Activated CD4-positive, alpha-beta T cell treated with anti-CD3 and anti-CD28 coated beads, Interleukin-10, Interleukin-2, amounts not matched to agents 100 ng/mL and 50 ng/mL, durations not matched to agents 16 hours and 8 hours (primary cell): ENCODE data around the gene MFSD6L.
A peak's percentile ranks its signal among the peaks of the same experiment; 100 is the strongest.

Experiments used
- DNase-seq: peaks from one replicate; pipeline ENCODE4 v3.0.0-alpha.2; 2020

MFSD6L gene

DNA sequence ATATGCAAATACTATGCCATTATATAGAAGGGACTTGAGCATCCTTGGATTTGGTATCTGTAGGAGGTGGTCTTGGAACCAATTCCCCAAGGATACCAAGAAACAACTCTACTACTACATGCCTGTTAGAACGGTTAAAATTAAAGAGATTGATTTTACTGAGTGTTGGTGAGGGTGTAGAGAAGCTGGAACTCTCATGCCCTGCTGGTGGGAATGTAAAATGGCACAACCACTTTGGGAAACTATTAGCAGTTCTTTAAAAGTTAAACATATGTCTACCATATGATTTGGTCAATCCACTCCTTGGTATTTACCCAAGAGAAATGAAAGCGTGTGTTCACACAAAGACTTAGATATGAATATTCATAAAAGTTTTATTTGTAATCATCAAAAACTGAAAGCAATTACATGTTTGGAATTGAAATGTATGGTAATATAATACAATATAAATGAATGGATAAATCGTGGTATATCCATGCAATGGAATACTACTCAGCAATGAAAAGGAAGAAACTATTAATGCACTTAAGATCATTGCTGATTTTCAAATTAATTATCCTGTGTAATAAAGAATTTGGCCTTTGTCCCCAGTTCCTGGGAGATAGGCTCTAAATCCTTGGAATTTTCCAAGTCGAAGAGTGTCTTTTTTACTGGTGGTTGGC lies 7.8 kb downstream of the MFSD6L start:
- DNase-seq: no peak

DNA sequence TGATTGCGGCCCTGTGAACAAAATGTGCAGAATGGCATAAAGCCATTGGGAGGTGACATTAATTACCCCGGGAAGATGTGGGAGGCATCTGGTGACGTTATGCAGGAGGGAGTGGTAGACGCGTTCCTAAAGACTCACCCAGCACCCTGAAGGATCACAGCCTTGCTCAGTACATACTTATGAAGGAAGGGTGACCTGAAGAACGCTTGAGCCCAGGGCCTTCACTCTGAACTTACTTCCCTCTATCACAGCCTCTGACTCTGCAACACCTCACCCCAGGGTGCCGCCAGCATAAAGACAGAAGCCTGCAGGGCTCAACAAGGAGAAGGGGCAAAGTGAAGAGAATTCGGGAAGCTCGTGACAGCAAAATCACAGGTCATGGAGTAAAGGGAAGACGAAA lies 9.4 kb downstream of the MFSD6L start:
- DNase-seq: no peak

DNA sequence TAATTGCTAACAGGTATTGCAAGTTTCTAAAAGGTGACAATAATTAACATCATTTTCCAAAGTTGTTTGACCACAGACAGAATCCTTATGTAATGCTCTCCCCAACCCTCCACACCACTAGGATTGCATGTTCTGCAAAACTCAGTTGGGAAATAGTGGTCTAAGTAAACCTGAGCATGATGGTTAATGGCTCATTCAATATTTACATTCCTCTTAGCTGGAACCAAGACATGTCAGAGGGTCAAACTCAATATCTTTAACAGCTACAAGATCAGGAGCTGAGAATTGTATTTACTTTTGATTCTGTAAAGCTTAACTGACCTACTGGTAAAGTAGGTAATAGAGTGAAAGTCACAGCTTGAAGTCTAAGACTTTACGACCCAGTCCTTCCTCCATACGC lies 10.2 kb downstream of the MFSD6L start:
- DNase-seq: no peak

DNA sequence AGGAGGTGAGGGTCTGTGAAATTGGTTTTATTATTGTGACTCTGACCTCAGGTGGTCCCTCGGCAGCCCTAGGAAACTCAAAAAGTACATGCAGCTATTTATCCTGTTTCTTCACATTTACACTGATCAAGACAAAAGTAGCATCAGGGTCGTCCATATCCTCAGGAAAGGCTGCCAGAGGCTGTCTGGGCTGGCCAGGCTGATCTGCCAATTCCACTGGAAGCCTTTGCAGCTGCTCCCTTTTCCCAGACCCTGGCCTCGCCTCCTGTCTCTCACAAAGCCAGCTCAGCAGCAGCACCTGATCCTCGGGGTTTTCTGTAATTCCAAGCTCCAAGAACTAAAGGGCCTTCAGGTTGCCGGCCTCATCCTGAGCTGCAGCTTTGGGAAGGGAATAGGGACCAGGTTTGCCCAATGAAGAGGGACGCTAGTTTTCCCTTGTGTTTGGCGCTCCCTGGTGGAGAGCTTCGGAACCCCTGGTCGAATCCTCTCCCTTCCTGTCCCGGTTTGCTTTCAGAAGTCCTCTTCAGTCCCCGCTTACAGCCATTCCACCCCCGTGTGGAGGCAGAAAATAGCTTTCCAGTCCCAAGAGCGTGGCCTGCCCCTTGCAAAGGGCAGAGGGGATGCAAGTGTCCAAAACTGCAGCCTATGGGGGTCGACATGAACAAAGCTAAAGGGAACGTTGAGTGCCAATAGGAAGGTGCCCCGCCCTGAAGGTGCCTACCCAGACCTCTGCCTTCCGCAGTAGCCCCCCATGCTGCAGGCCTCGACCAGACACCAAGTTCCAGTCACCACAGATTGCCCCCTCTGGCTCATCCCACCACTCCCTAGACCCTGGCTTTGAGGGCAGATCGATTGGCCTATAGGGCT lies 13.4 kb downstream of the MFSD6L start:
- DNase-seq: peak; percentile 57

DNA sequence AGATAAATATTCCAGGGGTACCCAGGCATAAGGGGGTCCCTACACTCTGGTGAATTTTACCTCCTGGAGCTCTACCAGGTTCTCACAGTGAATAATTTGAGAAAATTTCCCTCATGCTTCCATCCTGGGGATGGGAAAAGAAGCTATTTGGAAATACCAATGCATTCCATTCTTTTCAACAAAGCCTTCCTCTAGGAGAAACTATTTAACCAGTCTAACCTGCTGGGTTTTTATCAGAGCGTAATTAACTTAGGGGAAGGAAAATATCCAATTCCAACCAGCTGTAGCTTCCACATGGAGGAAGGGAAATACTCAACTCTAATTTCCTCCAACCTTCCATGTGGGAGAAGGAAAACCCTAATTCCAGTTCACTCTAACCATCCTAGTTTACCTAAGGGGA lies 17.0 kb downstream of the MFSD6L start:
- DNase-seq: no peak

DNA sequence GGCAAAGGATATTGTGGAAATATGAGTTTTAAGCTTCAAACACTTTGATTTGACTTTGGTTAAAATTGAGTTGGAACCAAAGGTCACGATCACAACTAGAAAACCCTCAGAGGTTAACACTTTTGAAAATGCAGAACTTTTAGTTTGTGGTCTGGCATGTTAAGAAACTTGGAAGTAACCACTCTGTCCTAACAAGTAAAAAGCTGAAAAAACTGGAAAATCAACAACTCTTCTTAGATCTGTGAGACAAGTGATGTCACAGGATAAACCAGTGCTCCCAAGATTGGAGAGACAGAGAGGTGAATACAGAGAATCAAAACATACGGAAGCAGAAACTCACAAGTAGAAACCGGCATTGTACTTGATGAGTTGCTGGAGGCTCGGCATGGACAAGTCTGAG lies 17.4 kb downstream of the MFSD6L start:
- no peak for DNase-seq

DNA sequence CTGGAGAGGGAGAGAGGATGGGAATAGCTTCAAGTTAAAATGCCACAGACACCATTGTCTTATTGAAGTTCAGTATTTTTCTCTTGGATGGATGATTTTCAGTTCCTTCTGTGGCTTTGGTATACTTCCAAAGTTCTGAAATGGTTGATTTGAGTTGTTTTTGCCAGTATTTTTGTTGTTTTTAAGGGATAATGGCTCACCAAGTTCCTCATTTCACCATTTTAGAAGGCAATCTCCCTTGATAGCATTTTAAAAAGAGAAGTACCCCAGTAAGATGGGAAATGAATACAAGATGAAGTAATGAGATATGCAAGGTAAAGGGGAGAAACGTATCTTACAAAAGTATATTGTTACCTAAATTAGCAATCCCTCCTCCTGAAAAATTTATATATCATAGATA lies 22.3 kb downstream of the MFSD6L start:
- no peak for DNase-seq

DNA sequence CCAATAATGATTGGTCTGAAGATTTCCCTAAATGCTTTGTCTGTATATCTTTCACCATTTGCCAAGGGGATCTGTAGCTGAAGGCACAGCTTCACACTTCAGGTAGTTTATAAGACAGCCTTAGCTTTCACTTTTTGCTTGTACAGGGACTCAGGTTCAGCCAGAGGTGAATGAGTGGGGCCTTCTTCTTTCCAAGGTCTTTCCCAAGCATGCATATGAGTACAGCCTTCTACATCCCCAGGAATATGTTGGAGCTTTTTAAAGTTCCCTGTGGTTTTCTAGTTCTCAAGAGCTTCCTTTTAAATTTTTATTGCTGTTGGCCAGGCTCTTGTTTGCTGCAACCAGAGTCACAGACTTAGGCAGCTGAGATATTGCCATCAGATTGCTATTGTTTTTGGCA lies 22.9 kb downstream of the MFSD6L start:
- no peak for DNase-seq

DNA sequence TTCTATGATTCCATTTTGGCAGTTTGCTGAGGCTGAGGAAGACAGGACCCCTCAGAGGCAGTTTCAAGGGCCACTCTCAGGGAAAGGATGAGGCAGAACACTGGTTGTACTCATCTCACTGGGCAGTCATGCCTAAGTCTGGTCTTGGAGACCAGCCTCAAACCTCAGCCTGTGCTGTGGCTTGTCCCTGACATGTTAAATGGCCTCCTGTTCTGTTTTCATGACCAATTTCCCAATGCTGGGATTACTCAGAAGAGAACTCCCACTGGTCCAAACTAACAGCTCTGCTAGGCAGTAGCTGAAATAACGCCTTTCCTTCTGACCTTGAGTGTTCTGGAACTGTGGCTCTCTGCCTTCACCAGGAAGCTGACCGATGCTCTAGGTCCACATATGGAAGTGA lies 32.4 kb downstream of the MFSD6L start:
- no peak for DNase-seq

DNA sequence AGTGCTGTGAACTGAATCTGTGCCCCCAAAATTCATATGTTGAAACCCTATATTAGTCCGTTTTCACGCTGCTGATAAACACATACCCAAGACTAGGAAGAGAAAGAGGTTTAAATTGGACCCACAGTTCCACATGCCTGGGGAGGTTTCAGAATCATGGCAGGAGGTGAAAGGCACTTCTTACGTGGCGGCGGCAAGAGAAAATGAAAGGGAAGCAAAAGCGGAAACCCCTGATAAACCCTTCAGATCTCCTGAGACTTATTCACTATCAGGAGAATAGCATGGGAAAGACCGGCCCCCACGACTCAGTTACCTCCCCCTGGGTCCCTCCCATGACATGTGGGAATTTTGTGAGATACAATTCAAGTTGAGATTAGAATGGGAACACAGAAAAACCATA lies 37.2 kb downstream of the MFSD6L start:
- no peak for DNase-seq

DNA sequence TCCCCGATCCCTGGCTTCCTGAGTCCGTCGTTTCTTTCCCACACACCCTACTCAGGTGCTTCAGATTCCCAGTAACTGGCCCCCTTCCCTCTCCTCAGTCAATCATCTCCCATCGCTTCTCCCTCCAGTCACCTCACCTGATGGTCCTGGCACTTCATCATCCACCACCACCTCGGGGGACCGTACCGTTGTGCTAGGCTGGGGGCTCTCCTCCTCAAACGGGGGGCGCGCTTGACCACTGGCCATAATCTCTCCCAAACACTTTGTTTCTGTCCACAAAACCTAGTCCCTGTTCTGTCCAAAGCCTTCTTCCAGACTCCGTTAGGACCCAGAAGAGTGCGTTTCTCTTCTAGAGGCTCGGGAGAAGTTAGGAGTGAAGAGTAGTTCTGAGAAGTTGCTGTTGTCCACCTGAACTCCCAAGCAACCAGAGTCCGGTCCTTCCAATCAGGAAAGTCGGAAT lies 41.0 kb downstream of the MFSD6L start, which contains the start of gene SPDYE4:
Gene SPDYE4, minus strand, starts transcription at position 410 of the 460 bp plus-strand sequence. Its CDS starts 164 bp downstream, at position 246.
- DNase-seq: no peak

DNA sequence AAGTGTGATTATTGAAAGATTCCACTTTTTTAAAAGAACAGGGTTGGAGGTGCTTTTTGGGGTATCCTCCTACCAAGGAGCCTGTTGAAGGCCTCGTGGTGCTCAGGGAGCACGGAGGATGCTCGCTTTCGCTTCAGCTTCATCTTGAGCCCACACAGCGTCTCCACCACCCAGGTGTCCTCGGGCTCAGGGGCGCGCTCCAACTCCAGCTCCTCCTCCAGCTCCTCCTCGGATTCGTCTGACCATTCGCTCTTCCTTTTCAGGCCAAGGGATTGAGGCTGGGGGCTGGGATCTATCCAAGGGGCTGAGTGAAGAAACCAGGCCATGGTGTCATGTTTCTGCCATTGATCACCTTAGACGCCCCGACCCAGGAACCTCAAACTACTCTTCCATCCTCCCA lies 42.0 kb downstream of the MFSD6L start:
- no peak for DNase-seq

DNA sequence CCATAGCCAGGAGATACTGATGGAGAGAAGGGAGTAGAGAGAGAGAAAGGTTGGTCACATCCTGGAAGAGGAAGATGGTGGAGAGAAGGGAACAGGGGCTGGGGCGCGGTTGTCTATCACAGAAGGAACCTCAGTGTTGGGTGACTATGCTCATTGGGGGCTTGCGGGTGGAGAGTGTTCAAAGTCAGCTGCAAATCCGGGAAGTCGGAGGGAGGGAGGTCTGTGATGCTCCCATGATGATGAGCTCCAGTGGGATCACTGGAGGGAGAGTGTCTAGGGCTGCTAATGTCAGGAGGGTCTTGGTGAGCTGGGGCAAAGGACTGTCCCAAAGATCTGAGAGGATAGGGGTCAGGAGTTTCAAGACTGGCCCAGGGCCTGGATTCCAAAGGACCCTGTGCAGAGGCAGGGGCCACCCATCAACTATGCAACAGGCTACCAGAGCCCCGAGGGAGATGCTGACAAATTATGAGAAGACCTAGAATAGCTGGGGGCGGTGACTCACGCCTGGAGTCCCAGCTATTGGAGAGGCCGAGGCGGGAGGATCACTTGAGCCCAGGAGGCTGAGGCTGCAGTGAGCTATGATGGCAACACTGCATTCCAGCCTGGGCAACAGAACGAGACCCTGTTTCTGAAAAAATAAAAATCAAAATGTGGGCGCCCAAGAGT lies 43.4 kb downstream of the MFSD6L start:
- DNase-seq: no peak

DNA sequence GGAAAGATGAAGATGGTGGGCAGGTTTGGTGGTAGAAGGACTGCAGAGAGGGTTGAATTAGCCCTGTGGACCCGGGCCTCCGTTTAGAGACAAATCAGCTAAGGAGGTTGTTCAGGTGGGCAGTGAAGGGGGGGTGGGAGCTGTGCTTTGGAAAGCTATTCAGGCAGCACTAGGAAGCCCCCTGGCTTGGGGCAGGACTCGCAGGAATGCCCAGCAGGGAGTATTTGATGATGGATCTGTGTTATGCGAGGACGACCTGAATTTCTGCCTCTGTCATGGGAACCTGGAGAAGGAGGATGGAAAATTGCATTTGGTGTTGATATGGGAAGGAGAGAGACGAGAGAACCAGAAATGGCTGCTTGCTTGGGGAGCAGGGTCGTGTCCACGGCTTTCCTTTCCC lies 44.3 kb downstream of the MFSD6L start:
- DNase-seq: no peak

DNA sequence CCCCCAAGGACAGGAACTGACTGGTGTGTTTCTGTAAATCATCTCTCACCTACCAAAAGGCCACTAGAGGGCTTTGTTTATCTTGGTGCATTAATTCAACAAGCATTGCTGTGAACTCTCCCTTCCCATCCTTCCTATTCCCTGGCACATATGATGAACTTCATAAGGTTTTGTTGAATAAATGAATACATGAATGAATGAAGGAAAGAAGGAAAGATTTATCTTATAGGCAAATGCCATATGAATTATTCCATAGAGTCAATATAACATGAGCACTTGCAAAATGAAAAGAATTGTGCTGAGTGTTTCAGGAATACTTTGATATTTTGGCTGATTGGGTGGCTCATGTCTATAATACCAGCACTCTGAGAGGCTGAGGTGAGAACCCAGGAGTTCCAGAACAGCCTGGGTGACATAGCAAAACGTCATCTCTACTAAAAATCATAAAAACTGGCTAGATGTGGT lies 45.2 kb downstream of the MFSD6L start:
- DNase-seq: peak; percentile 30

DNA sequence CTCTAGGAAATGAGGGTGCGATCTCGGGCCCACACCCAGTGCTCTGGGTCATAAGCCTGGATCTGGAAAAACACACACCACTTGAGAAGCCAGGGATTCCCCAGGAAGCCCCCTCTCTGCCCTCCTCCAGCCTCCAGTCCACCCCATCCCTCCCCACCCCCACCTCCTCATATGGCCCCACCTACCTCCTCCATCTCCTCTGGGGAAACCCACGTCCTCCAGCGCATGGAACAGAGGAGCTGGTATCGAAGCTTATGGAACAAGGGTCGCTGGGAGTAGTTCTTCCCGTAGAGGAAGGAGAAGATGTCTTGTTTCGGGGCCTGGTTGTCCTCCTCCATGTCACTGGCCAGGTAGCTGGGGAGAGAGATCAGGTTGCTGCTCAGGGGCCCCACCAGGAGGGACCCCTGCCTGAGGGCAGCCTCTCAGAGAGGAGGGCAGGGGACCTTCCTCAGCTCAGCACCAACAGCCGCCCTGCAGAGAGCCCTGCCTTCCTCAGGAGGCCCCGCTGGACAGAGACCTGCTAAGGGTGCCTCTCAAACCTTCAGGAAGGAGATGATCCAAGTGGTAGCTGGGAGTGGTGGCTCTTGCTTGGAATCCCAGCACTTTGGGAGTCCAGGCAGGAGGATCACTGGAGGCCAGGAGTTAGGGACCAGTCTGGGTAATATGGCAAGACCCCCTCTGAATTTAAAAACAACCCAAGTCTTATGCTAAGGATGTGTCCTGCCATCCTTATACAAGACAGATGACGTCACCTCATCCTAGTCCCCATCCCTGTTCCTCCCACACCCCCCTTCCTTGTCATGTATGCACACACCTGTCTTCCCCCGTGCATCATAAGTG lies 45.8 kb downstream of the MFSD6L start:
- DNase-seq: no peak

DNA sequence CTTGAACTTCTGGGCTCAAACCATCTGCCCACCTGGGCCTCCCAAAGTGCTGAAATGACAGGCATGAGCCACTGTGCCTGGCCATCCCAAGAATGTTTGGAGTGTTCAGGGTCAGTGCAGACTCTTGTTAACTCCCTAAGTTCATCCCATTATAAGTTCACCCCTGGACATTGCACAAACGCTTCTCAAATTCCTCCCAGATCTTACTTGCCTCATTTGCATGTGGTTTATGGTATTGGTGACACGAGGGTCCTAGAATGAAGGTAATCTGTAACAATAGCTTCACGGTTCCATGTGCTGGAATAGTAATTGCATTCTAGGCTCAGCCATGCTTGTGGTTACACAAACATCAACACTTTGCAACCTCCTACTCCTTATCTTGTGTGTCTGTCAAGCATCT lies 49.5 kb downstream of the MFSD6L start:
- no peak for DNase-seq

DNA sequence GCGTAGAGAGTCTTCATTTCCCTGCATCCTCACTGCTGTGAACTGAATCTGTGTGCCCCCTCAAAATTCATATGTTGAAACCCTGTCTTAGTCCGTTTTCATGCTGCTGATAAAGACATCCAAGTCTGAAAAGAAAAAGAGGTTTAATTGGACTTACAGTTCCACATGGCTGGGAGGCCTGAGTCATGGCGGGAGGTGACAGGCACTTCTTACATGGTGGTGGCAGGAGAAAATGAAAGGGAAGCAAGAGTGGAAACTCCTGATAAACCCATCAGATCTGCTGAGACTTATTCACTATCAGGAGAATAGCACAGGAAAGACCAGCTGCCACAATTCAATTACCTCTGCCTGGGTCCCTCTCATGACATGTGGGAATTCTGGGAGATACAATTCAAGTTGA lies 51.4 kb downstream of the MFSD6L start:
- no peak for DNase-seq
